Mucosa of descending colon (tissue), 3 donors: ENCODE data around the gene KCNQ2. TPM values are rescaled to one million over a fixed set of nuclear protein-coding genes. Genes with fewer than 3 reads are reported as not detected.

Experiments
- ATAC-seq: fragments of 200-7000 bp; cut with Tn5 transposase; one replicate; pipeline ENCODE4 v1.9.1; 2020; ENCODE audit warnings: mild to moderate bottlenecking, moderate library complexity
- DNase-seq, 3 donors: peaks; one replicate each; pipeline ENCODE4 v3.0.0-alpha.2; 2020
- H3K36me3 ChIP-seq: fragments of 200-600 bp; one replicate; pipeline ENCODE4 v1.8.0; 2021; ENCODE audit warnings: low read depth, mild to moderate bottlenecking
- H3K4me1 ChIP-seq: fragments of 200-600 bp; one replicate; pipeline ENCODE4 v1.8.0; 2021; ENCODE audit warnings: low read depth, mild to moderate bottlenecking
- H3K4me3 ChIP-seq: fragments of 200-600 bp; one replicate; pipeline ENCODE4 v1.8.0; 2021; ENCODE audit warnings: mild to moderate bottlenecking
- H3K9me3 ChIP-seq: fragments of 200-600 bp; one replicate; pipeline ENCODE4 v1.8.0; 2021; ENCODE audit warnings: mild to moderate bottlenecking
- CTCF ChIP-seq: fragments of 200-600 bp; IDR thresholded peaks from one replicate; pipeline ENCODE4 v1.8.0; 2022; ENCODE audit warnings: antibody characterized with exemption, mild to moderate bottlenecking
- intact Hi-C, 2 donors: fragments of 100-400 bp; cut with DNase I in 1 of 2; cut with micrococcal nuclease in 1 of 2; formaldehyde crosslinking; loops; one replicate each; pipeline versions ENCODE4 v1.11.0 to v1.11.1; 2022; cut with DNase I, micrococcal nuclease
- total RNA-seq, 3 donors: library from RNA; stranded (reverse); fragmentation: NEBNext Ultra II Directional in 2 of 3; extraction: Animal tissue kit (Norgen Biotek cat#: 25700) in 2 of 3; gene quantifications; one replicate each; pipeline versions ENCODE4 v1.2.1 to v1.2.4, GENCODE V29; 2021 to 2023
- donor health status: DM: no; HTN: no; CAD: no; lungs with moderate emphysema.
- donor health status: DM: no; HTN: no; CAD: no.
- donor health status: DM: no; HTN: yes; CAD: no.

Gene KCNQ2
- total RNA-seq, 3 donors from 2014 or later: 1.4 TPM; not detected in 2

- peak in 1 of 3 donors; percentile 40 for DNase-seq
- intact Hi-C loops: no loop called here
- no peak for ATAC-seq
- Histone ChIP-seq H3K36me3 (no peaks in the 10 kb centered on the region), H3K4me3 (no peak overlapping the region), H3K4me1 (peaks cover 14% of the 10 kb centered on the region), H3K9me3 (no peaks in the 10 kb centered on the region)
- TF ChIP-seq CTCF: no peak
These were observed 28.7 kb upstream of the KCNQ2 start for GRCh38 chr20:63500902-63501817.

DNA sequence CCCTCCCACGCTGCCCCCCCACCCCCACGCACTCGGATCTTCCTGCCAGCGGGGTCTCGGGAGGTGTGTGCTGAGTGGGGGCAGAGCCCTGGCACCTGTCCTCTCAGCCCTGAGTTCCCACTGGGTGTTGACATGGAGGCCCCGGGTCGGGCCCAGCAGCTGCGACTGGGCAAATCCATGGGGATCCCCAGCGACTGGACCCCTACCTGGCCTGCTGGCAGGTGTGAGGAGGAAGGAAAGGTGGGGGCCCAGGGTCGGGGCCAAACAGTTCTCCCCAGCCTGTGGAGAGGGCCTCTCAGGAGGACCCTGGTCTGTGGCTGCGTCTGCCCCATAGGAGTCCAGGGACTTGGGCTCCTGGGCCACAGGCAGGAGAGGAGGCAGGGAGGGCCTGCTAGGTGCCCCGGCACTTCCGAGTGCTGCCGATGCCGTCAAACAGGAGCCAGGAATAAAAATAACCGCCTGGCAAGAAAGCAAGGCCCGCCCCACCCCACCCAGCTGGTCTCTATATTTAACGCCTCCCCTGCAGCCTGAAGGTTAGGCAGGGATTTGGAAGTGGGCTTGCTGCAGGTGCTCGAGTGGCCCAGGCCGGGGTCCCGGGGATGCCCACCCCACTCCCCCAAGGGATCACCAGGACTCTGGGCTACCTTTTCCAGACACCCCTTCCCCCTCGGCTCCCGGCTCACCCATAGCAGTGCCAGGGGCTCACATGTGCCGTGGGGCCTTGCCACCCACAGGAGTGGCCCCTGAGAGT is 27.9 kb upstream of the KCNQ2 start:
- Histone ChIP-seq H3K4me1 (peaks cover 15% of the 10 kb centered on the region), H3K9me3 (no peaks in the 10 kb centered on the region), H3K36me3 (no peaks in the 10 kb centered on the region), H3K4me3 (no peak overlapping the region)
- intact Hi-C loops: no loop called here
- ATAC-seq (no peak), DNase-seq (no peak)
- no peak for TF ChIP-seq CTCF

- no peak for TF ChIP-seq CTCF
- intact Hi-C loops: no loop called here
- DNase-seq (no peak), ATAC-seq (no peak)
- no peaks in the 10 kb centered on the region for H3K36me3 ChIP-seq
- no peak overlapping the region for H3K4me3 ChIP-seq
- H3K4me1 ChIP-seq: peaks cover 15% of the 10 kb centered on the region
- no peaks in the 10 kb centered on the region for H3K9me3 ChIP-seq
These were observed 27.0 kb upstream of the KCNQ2 start for GRCh38 chr20:63499338-63499969.

GRCh38 chr20:63498960-63499337 is 26.5 kb upstream of the KCNQ2 start, which contains the start of gene EEF1A2:
EEF1A2 (minus strand) TSS chr20:63499083; CDS start chr20:63497763, 1,320 bp downstream.
- intact Hi-C loops: no loop called here
- no peak within 1 kb of the TSS for H3K4me3 ChIP-seq
- no peak for TF ChIP-seq CTCF
- DNase-seq: no peak
- peaks cover 15% of the 10 kb centered on the region for H3K4me1 ChIP-seq
- no peaks in the 10 kb centered on the region for H3K9me3 ChIP-seq
- peak; percentile 17 for ATAC-seq
- H3K36me3 ChIP-seq: no peaks in the 10 kb centered on the region

DNA sequence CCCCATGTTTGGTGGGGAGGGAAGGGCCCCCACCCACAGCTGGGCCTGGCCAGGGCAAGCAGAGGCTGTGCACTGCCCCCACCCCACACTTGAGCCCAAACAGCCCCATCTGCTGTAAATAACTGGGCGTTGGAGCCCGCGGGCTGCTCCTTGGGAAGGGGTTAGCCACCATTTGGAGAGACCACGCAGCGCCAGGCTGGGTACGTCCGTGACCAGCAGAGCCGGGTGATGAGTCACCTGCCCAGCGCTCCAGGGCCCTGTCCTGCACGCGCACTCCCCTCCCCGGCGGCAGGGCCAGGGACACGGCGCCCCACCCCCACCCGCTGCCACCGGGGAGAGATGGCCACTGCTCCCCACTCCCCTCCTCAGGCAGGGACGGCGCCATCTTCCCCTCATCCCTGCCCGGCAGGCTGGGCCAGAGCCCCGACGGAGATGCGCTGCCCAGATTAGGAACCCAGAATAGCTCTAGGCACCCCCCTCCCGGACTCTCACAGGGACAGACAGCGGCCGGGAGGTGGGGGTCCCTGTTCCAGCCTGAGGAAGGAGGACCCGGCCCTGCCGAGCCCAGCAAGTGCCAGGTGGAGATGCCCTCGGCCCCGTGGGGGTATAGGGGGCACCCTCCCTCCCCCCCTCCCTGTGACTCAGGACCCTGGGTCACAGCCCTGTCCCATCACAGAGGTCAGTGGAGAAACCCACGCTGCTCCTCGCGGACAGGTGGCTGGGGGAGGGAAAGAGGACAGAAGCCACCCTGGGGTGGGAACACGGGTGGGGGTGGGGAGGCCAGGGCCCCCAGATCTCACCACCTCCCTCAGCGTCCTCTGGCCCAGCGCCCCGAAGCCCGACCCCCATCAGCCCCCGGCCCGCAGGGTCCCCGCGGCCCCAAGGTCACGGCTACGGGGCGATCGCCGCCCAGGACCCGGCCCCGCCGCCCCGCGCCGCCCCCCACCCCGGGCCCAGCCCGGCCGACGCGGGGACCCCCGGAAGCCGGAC is 25.8 kb upstream of the KCNQ2 start:
- Histone ChIP-seq H3K36me3 (no peaks in the 10 kb centered on the region), H3K9me3 (no peaks in the 10 kb centered on the region), H3K4me3 (no peak overlapping the region), H3K4me1 (peaks cover 15% of the 10 kb centered on the region)
- intact Hi-C loops: no loop called here
- ATAC-seq: peak; percentile 27
- TF ChIP-seq CTCF: no peak
- no peak for DNase-seq
